ENCODE data around the gene SLCO1C1.

The SLCO1C1 gene

GRCh38 chr12:20792971-20793370, 97.8 kb downstream of the SLCO1C1 start:
- Histone ChIP-seq H2AFZ (ENCODE audit: low read depth, low read length) (no peak overlapping the region), H3K27me3 (ENCODE audit: insufficient read depth, low read length, poor library complexity) (no peaks in the 10 kb centered on the region), H3K27ac (ENCODE audit: low read length) (no peak overlapping the region), H3K4me3 (ENCODE audit: low read depth in 1 of 2, low read length in 2 of 2) (no peak overlapping the region), H3K9ac (ENCODE audit: low read depth, low read length) (no peak overlapping the region), H3K9me3 (ENCODE audit: insufficient read depth, low read length, severe bottlenecking) (no peaks in the 10 kb centered on the region), H4K20me1 (ENCODE audit: insufficient read depth, low read length) (no peaks in the 10 kb centered on the region), H3K4me2 (ENCODE audit: insufficient read depth, low read length) (no peak overlapping the region), H3K79me2 (ENCODE audit: insufficient read depth, low read length) (no peaks in the 10 kb centered on the region), H3K4me1 (ENCODE audit: insufficient read depth, low read length) (no peaks in the 10 kb centered on the region), H3K36me3 (ENCODE audit: insufficient read depth, low read length) (no peaks in the 10 kb centered on the region)
- DNase-seq: no peak
- TF ChIP-seq, protein P1, sequence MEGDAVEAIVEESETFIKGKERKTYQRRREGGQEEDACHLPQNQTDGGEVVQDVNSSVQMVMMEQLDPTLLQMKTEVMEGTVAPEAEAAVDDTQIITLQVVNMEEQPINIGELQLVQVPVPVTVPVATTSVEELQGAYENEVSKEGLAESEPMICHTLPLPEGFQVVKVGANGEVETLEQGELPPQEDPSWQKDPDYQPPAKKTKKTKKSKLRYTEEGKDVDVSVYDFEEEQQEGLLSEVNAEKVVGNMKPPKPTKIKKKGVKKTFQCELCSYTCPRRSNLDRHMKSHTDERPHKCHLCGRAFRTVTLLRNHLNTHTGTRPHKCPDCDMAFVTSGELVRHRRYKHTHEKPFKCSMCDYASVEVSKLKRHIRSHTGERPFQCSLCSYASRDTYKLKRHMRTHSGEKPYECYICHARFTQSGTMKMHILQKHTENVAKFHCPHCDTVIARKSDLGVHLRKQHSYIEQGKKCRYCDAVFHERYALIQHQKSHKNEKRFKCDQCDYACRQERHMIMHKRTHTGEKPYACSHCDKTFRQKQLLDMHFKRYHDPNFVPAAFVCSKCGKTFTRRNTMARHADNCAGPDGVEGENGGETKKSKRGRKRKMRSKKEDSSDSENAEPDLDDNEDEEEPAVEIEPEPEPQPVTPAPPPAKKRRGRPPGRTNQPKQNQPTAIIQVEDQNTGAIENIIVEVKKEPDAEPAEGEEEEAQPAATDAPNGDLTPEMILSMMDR (IDR thresholded peaks at IDR 0.05; ENCODE audit: borderline replicate concordance, extremely low read depth, low read length, poor library complexity, severe bottlenecking): no peak
- TF ChIP-seq EZH2 (IDR thresholded peaks at IDR 0.05; ENCODE audit: borderline replicate concordance, low read depth, low read length, severe bottlenecking): no peak
- no peak for ATAC-seq (ENCODE audit: insufficient read depth, low read depth)

GRCh38 chr12:20798554-20798953, 103.4 kb downstream of the SLCO1C1 start:
- Histone ChIP-seq H4K20me1 (ENCODE audit: insufficient read depth, low read length) (no peaks in the 10 kb centered on the region), H3K4me3 (ENCODE audit: low read depth in 1 of 2, low read length in 2 of 2) (no peak overlapping the region), H3K27me3 (ENCODE audit: insufficient read depth, low read length, poor library complexity) (no peaks in the 10 kb centered on the region), H3K79me2 (ENCODE audit: insufficient read depth, low read length) (no peaks in the 10 kb centered on the region), H3K36me3 (ENCODE audit: insufficient read depth, low read length) (no peaks in the 10 kb centered on the region), H2AFZ (ENCODE audit: low read depth, low read length) (no peak overlapping the region), H3K27ac (ENCODE audit: low read length) (no peak overlapping the region), H3K9ac (ENCODE audit: low read depth, low read length) (no peak overlapping the region), H3K4me1 (ENCODE audit: insufficient read depth, low read length) (no peaks in the 10 kb centered on the region), H3K4me2 (ENCODE audit: insufficient read depth, low read length) (no peak overlapping the region), H3K9me3 (ENCODE audit: insufficient read depth, low read length, severe bottlenecking) (no peaks in the 10 kb centered on the region)
- TF ChIP-seq EZH2 (IDR thresholded peaks at IDR 0.05; ENCODE audit: borderline replicate concordance, low read depth, low read length, severe bottlenecking): no peak
- TF ChIP-seq, protein P1 (IDR thresholded peaks at IDR 0.05; ENCODE audit: borderline replicate concordance, extremely low read depth, low read length, poor library complexity, severe bottlenecking): peak; percentile 30
- DNase-seq (no peak), ATAC-seq (ENCODE audit: insufficient read depth, low read depth) (no peak)

- no peak overlapping the region for H3K4me3 ChIP-seq (ENCODE audit: low read depth in 1 of 2, low read length in 2 of 2)
- TF ChIP-seq EZH2 (IDR thresholded peaks at IDR 0.05; ENCODE audit: borderline replicate concordance, low read depth, low read length, severe bottlenecking): no peak
- TF ChIP-seq, protein P1 (IDR thresholded peaks at IDR 0.05; ENCODE audit: borderline replicate concordance, extremely low read depth, low read length, poor library complexity, severe bottlenecking): no peak
- H4K20me1 ChIP-seq (ENCODE audit: insufficient read depth, low read length): no peaks in the 10 kb centered on the region
- H3K9me3 ChIP-seq (ENCODE audit: insufficient read depth, low read length, severe bottlenecking): no peaks in the 10 kb centered on the region
- H3K27me3 ChIP-seq (ENCODE audit: insufficient read depth, low read length, poor library complexity): no peaks in the 10 kb centered on the region
- no peak overlapping the region for H3K27ac ChIP-seq (ENCODE audit: low read length)
- ATAC-seq (ENCODE audit: insufficient read depth, low read depth) (no peak), DNase-seq (no peak)
- H3K9ac ChIP-seq (ENCODE audit: low read depth, low read length): no peak overlapping the region
- H3K36me3 ChIP-seq (ENCODE audit: insufficient read depth, low read length): no peaks in the 10 kb centered on the region
- no peaks in the 10 kb centered on the region for H3K79me2 ChIP-seq (ENCODE audit: insufficient read depth, low read length)
- no peak overlapping the region for H3K4me2 ChIP-seq (ENCODE audit: insufficient read depth, low read length)
- H3K4me1 ChIP-seq (ENCODE audit: insufficient read depth, low read length): no peaks in the 10 kb centered on the region
- no peak overlapping the region for H2AFZ ChIP-seq (ENCODE audit: low read depth, low read length)
Observed at GRCh38 chr12:20800160-20800559, 105.0 kb downstream of the SLCO1C1 start.

- Histone ChIP-seq H3K9me3 (ENCODE audit: insufficient read depth, low read length, severe bottlenecking) (no peaks in the 10 kb centered on the region), H2AFZ (ENCODE audit: low read depth, low read length) (no peak overlapping the region), H3K9ac (ENCODE audit: low read depth, low read length) (no peak overlapping the region), H3K27ac (ENCODE audit: low read length) (no peak overlapping the region), H3K79me2 (ENCODE audit: insufficient read depth, low read length) (no peaks in the 10 kb centered on the region), H3K4me2 (ENCODE audit: insufficient read depth, low read length) (no peak overlapping the region), H3K4me3 (ENCODE audit: low read depth in 1 of 2, low read length in 2 of 2) (no peak overlapping the region), H3K4me1 (ENCODE audit: insufficient read depth, low read length) (no peaks in the 10 kb centered on the region), H4K20me1 (ENCODE audit: insufficient read depth, low read length) (no peaks in the 10 kb centered on the region), H3K36me3 (ENCODE audit: insufficient read depth, low read length) (no peaks in the 10 kb centered on the region), H3K27me3 (ENCODE audit: insufficient read depth, low read length, poor library complexity) (no peaks in the 10 kb centered on the region)
- TF ChIP-seq, protein P1 (IDR thresholded peaks at IDR 0.05; ENCODE audit: borderline replicate concordance, extremely low read depth, low read length, poor library complexity, severe bottlenecking): no peak
- no peak for TF ChIP-seq EZH2 (IDR thresholded peaks at IDR 0.05; ENCODE audit: borderline replicate concordance, low read depth, low read length, severe bottlenecking)
- DNase-seq (no peak), ATAC-seq (ENCODE audit: insufficient read depth, low read depth) (no peak)
Observed at GRCh38 chr12:20801035-20801434, 105.9 kb downstream of the SLCO1C1 start.
